Measurements from ENCODE around the gene CXADR. TPM values are rescaled to one million over a fixed set of nuclear protein-coding genes. Genes with fewer than 3 reads are reported as not detected.

CXADR gene
- total RNA-seq, 4 donors from 2014 or later: 4.6 to 136 (median 87.7) TPM

- no peaks in the 10 kb centered on the region for H3K27me3 ChIP-seq
- no peak for TF ChIP-seq POLR2AphosphoS5 (IDR thresholded peaks at IDR 0.05)
- TF ChIP-seq POLR2A (IDR thresholded peaks at IDR 0.05): no peak
- TF ChIP-seq EP300 (IDR thresholded peaks at IDR 0.05; ENCODE audit: low read depth): no peak
- no peak for TF ChIP-seq CTCF (IDR thresholded peaks at IDR 0.05)
- H3K36me3 ChIP-seq: peaks cover 0 to 62% (median 28%) of the 10 kb centered on the region in 4 donors
- no peak overlapping the region for H3K4me3 ChIP-seq
- intact Hi-C loops (cut with DNase I; ENCODE audit: low total_unique reads) (no loop called here), in situ Hi-C loops (cut with MboI; ENCODE audit: low pct_ligation_motif_present in 1 of 4, low pct_unique_long_range_greater_than_20kb in 1 of 4, low sequenced_read_pairs in 3 of 4) (loop anchor here in 1 of 4 donors (25.0 kb wide), 1 partner anchor 211 kb away; no protein-coding TSS in a partner anchor)
- DNase-seq: no peak
- H3K27ac ChIP-seq: no peak overlapping the region
- no peaks in the 10 kb centered on the region for H3K4me1 ChIP-seq
- no peaks in the 10 kb centered on the region for H3K9me3 ChIP-seq
- 76 to 93% methylated on average over 2 to 3 of the region's 3 CpGs for WGBS, 2 donors (ENCODE audit: low coverage in 1 of 2)
Measured at GRCh38 chr21:17598437-17598836, 85.6 kb downstream of the CXADR start.

- 72 to 81% methylated on average over 3 of the region's 3 CpGs for WGBS, 2 donors (ENCODE audit: low coverage in 1 of 2)
Measured at GRCh38 chr21:17602874-17603273, 90.0 kb downstream of the CXADR start.

GRCh38 chr21:17607684-17608083, 94.8 kb downstream of the CXADR start:
- in situ Hi-C loops (cut with MboI; ENCODE audit: low pct_ligation_motif_present in 1 of 4, low pct_unique_long_range_greater_than_20kb in 1 of 4, low sequenced_read_pairs in 3 of 4) (no loop called here), intact Hi-C loops (cut with DNase I; ENCODE audit: low total_unique reads) (no loop called here)
- WGBS, 2 donors (ENCODE audit: low coverage in 1 of 2): 39 to 49% methylated on average over 2 of the region's 2 CpGs
- peaks cover 0 to 22% (median 2%) of the 10 kb centered on the region in 4 donors for H3K36me3 ChIP-seq
- H3K4me1 ChIP-seq: peaks cover 15 to 43% (median 24%) of the 10 kb centered on the region in 4 donors
- no peaks in the 10 kb centered on the region for H3K9me3 ChIP-seq
- no peak overlapping the region for H3K4me3 ChIP-seq
- peak overlapping the region; percentile 26 to 94 (median 48) for H3K27ac ChIP-seq
- no peak for DNase-seq
- no peaks in the 10 kb centered on the region for H3K27me3 ChIP-seq
- TF ChIP-seq POLR2AphosphoS5 (IDR thresholded peaks at IDR 0.05) (peak; percentile 27 to 45 (median 27)), POLR2A (IDR thresholded peaks at IDR 0.05) (no peak), CTCF (IDR thresholded peaks at IDR 0.05) (no peak), EP300 (IDR thresholded peaks at IDR 0.05; ENCODE audit: low read depth) (no peak)

More at GRCh38 chr21:17602874-17603273, 90.0 kb downstream of the CXADR start:
- Histone ChIP-seq H3K27ac (no peak overlapping the region), H3K36me3 (peaks cover 0 to 48% (median 20%) of the 10 kb centered on the region in 4 donors), H3K4me3 (no peak overlapping the region), H3K27me3 (no peaks in the 10 kb centered on the region), H3K4me1 (peaks cover 0 to 12% (median 8%) of the 10 kb centered on the region in 4 donors), H3K9me3 (no peaks in the 10 kb centered on the region)
- TF ChIP-seq EP300 (IDR thresholded peaks at IDR 0.05; ENCODE audit: low read depth) (no peak), POLR2AphosphoS5 (IDR thresholded peaks at IDR 0.05) (no peak), POLR2A (IDR thresholded peaks at IDR 0.05) (no peak)
- no peak for DNase-seq
- in situ Hi-C loops (cut with MboI; ENCODE audit: low pct_ligation_motif_present in 1 of 4, low pct_unique_long_range_greater_than_20kb in 1 of 4, low sequenced_read_pairs in 3 of 4): no loop called here
- intact Hi-C loops (cut with DNase I; ENCODE audit: low total_unique reads): no loop called here

GRCh38 chr21:17609681-17610080, 96.8 kb downstream of the CXADR start:
- Histone ChIP-seq H3K36me3 (peaks cover 0 to 6% (median 0%) of the 10 kb centered on the region in 4 donors), H3K27ac (peak overlapping the region; percentile 39 to 94 (median 91)), H3K4me3 (no peak overlapping the region), H3K27me3 (no peaks in the 10 kb centered on the region), H3K4me1 (peaks cover 15 to 51% (median 24%) of the 10 kb centered on the region in 4 donors), H3K9me3 (no peaks in the 10 kb centered on the region)
- intact Hi-C loops (cut with DNase I; ENCODE audit: low total_unique reads): no loop called here
- DNase-seq: no peak
- in situ Hi-C loops (cut with MboI; ENCODE audit: low pct_ligation_motif_present in 1 of 4, low pct_unique_long_range_greater_than_20kb in 1 of 4, low sequenced_read_pairs in 3 of 4): no loop called here
- WGBS, 2 donors (ENCODE audit: low coverage in 1 of 2): 67 to 75% methylated on average over 2 of the region's 2 CpGs
- no peak for TF ChIP-seq POLR2A (IDR thresholded peaks at IDR 0.05)
- no peak for TF ChIP-seq POLR2AphosphoS5 (IDR thresholded peaks at IDR 0.05)
- TF ChIP-seq CTCF (IDR thresholded peaks at IDR 0.05): no peak
- no peak for TF ChIP-seq EP300 (IDR thresholded peaks at IDR 0.05; ENCODE audit: low read depth)
